WTC11 (cell line): ENCODE measurements around the gene MORN1. TPM values are rescaled to one million over a fixed set of nuclear protein-coding genes. Genes with fewer than 3 reads are reported as not detected.

Experiments
- ATAC-seq: fragments of 200-7000 bp; cut with Tn5 transposase; 2 replicates; pipeline ENCODE4 v1.10.0; 2021; ENCODE audit warnings: mild to moderate bottlenecking, moderate library complexity
- CTCF ChIA-PET: fragments of 300-600 bp; sonication (Branson Sonifier 250); formaldehyde crosslinking; loops from one replicate; lab custom pipeline; 2021; ENCODE audit warnings: antibody characterized with exemption; lab: Charles Lee
- POLR2A ChIA-PET: fragments of 350-600 bp; sonication (Branson Sonifier 250); formaldehyde crosslinking; loops from one replicate; lab custom pipeline; 2021; ENCODE audit warnings: antibody characterized with exemption; lab: Charles Lee
- DNase-seq: peaks from one replicate; pipeline ENCODE4 v3.0.0; 2021; ENCODE audit warnings: low spot score
- H3K27ac Mint-ChIP-seq: 2 replicates; pipeline ENCODE4 v1.8.0; 2021; ENCODE audit warnings: mixed read lengths
- H3K27me3 Mint-ChIP-seq: 2 replicates; pipeline ENCODE4 v1.8.0; 2021; ENCODE audit warnings: low read depth, mild to moderate bottlenecking, moderate library complexity, mixed read lengths
- H3K36me3 Mint-ChIP-seq: 2 replicates; pipeline ENCODE4 v1.8.0; 2021; ENCODE audit warnings: mixed read lengths
- H3K4me1 Mint-ChIP-seq: 2 replicates; pipeline ENCODE4 v1.8.0; 2022; ENCODE audit warnings: mixed read lengths
- H3K4me3 Mint-ChIP-seq: 2 replicates; pipeline ENCODE4 v1.8.0; 2021; ENCODE audit warnings: mild to moderate bottlenecking, moderate library complexity, mixed read lengths
- H3K9me3 Mint-ChIP-seq: 2 replicates; pipeline ENCODE4 v1.8.0; 2021; ENCODE audit warnings: mixed read lengths
- CBFB ChIP-seq: sonication (generic); formaldehyde crosslinking; IDR thresholded peaks from 2 replicates; pipeline ENCODE4 v1.8.1; 2022; ENCODE audit warnings: mild to moderate bottlenecking, low read depth, missing genetic modification reagents
- CTCF ChIP-seq: fragments of 200-600 bp; IDR thresholded peaks from 2 replicates; pipeline ENCODE4 v1.8.0; 2022; ENCODE audit warnings: antibody characterized with exemption
- E2F4 ChIP-seq: sonication (generic); formaldehyde crosslinking; IDR thresholded peaks from 2 replicates; pipeline ENCODE4 v1.8.1; 2022; ENCODE audit warnings: low read depth, mild to moderate bottlenecking, moderate library complexity, missing genetic modification reagents, borderline replicate concordance
- FOXP4 ChIP-seq: sonication (generic); formaldehyde crosslinking; IDR thresholded peaks from 2 replicates; pipeline ENCODE4 v1.8.0; 2022; ENCODE audit warnings: mild to moderate bottlenecking, missing genetic modification reagents
- GABPB1 ChIP-seq: sonication (generic); formaldehyde crosslinking; IDR thresholded peaks from 2 replicates; pipeline ENCODE4 v1.8.1; 2023; ENCODE audit warnings: mild to moderate bottlenecking, missing genetic modification reagents
- GTF2I ChIP-seq: fragments of 250-450 bp; sonication (Bioruptor Pico); conservative IDR thresholded peaks from 2 replicates; pipeline ENCODE4 v1.4.0; 2021; ENCODE audit warnings: mild to moderate bottlenecking
- HMGXB4 ChIP-seq: sonication (generic); formaldehyde crosslinking; IDR thresholded peaks from 2 replicates; pipeline ENCODE4 v1.8.1; 2023; ENCODE audit warnings: mild to moderate bottlenecking, moderate library complexity, missing genetic modification reagents
- IRF2 ChIP-seq: sonication (generic); formaldehyde crosslinking; IDR thresholded peaks from 2 replicates; pipeline ENCODE4 v1.8.0; 2022; ENCODE audit warnings: low read depth, missing genetic modification reagents, borderline replicate concordance
- JAZF1 ChIP-seq: fragments of 250-450 bp; sonication (Bioruptor Pico); IDR thresholded peaks from 2 replicates; pipeline ENCODE4 v1.9.0; 2021; ENCODE audit warnings: moderate library complexity, mild to moderate bottlenecking, inconsistent platforms
- MLX ChIP-seq: sonication (generic); formaldehyde crosslinking; IDR thresholded peaks from 2 replicates; pipeline ENCODE4 v1.8.1; 2023; ENCODE audit warnings: mild to moderate bottlenecking, missing genetic modification reagents, moderate library complexity
- SMAD3 ChIP-seq: sonication (generic); formaldehyde crosslinking; IDR thresholded peaks from 2 replicates; pipeline ENCODE4 v1.8.0; 2022; ENCODE audit warnings: missing genetic modification reagents, mild to moderate bottlenecking, borderline replicate concordance
- SMAD4 ChIP-seq: sonication (generic); formaldehyde crosslinking; IDR thresholded peaks from 2 replicates; pipeline ENCODE4 v1.8.0; 2022; ENCODE audit warnings: mild to moderate bottlenecking, missing genetic modification reagents
- STAT6 ChIP-seq: sonication (generic); formaldehyde crosslinking; conservative IDR thresholded peaks from 2 replicates; pipeline ENCODE4 v1.8.1; 2023; ENCODE audit warnings: mild to moderate bottlenecking, low read depth, missing genetic modification reagents, moderate library complexity
- TEAD1 ChIP-seq: sonication (generic); formaldehyde crosslinking; IDR thresholded peaks from 2 replicates; pipeline ENCODE4 v1.8.0; 2022; ENCODE audit warnings: mild to moderate bottlenecking, missing genetic modification reagents
- TEAD4 ChIP-seq: sonication (generic); formaldehyde crosslinking; IDR thresholded peaks from 2 replicates; pipeline ENCODE4 v1.8.0; 2022; ENCODE audit warnings: mild to moderate bottlenecking, missing genetic modification reagents
- USF2 ChIP-seq: sonication (generic); formaldehyde crosslinking; IDR thresholded peaks from 2 replicates; pipeline ENCODE4 v1.8.1; 2023; ENCODE audit warnings: mild to moderate bottlenecking, missing genetic modification reagents, moderate library complexity
- ZBTB43 ChIP-seq: sonication (generic); formaldehyde crosslinking; IDR thresholded peaks from 2 replicates; pipeline ENCODE4 v1.8.1; 2023; ENCODE audit warnings: mild to moderate bottlenecking, missing genetic modification reagents
- ZMAT4 ChIP-seq: fragments of 250-450 bp; sonication (Bioruptor Pico); IDR thresholded peaks from 2 replicates; pipeline ENCODE4 v1.9.0; 2021; ENCODE audit warnings: mild to moderate bottlenecking
- ZNF121 ChIP-seq: sonication (generic); formaldehyde crosslinking; IDR thresholded peaks from 2 replicates; pipeline ENCODE4 v1.8.0; 2023; ENCODE audit warnings: missing genetic modification reagents
- ZNF138 ChIP-seq: sonication (generic); formaldehyde crosslinking; conservative IDR thresholded peaks from 2 replicates; pipeline ENCODE4 v1.8.1; 2022; ENCODE audit warnings: mild to moderate bottlenecking, moderate library complexity, missing genetic modification reagents
- total RNA-seq: library from RNA; stranded (reverse); gene quantifications from 3 replicates; pipeline ENCODE4 v1.2.3, GENCODE V29; 2021

The MORN1 gene
- total RNA-seq, 1 experiment from 2014 or later = 14.5 TPM

- TF ChIP-seq USF2 (CRISPR knock-in tag) (no peak), E2F4 (CRISPR knock-in tag) (no peak), JAZF1 (CRISPR knock-in tag) (no peak)
These were observed 13.6 kb upstream of the MORN1 start (continued) for GRCh38 chr1:2404890-2405511.

GRCh38 chr1:2404142-2404889 lies 13.0 kb upstream of the MORN1 start:
- ChIA-PET CTCF (no interaction called here), POLR2A (no interaction called here)
- Mint-ChIP-seq H3K27me3 (no peaks in the 10 kb centered on the region), H3K9me3 (no peaks in the 10 kb centered on the region), H3K36me3 (peaks cover 43% of the 10 kb centered on the region), H3K27ac (no peak overlapping the region), H3K4me3 (no peak overlapping the region), H3K4me1 (no peaks in the 10 kb centered on the region)
- ATAC-seq (no peak), DNase-seq (no peak)
- TF ChIP-seq TEAD1 (CRISPR knock-in tag) (no peak), SMAD3 (CRISPR knock-in tag) (no peak), ZNF121 (CRISPR knock-in tag) (no peak), IRF2 (no peak), FOXP4 (no peak), STAT6 (CRISPR knock-in tag) (no peak), USF2 (CRISPR knock-in tag) (no peak), MLX (CRISPR knock-in tag) (no peak), ZNF138 (no peak), SMAD4 (CRISPR knock-in tag) (no peak), HMGXB4 (CRISPR knock-in tag) (no peak), JAZF1 (CRISPR knock-in tag) (no peak), CTCF (no peak), ZBTB43 (CRISPR knock-in tag) (no peak), TEAD4 (CRISPR knock-in tag) (no peak), CBFB (CRISPR knock-in tag) (no peak), ZMAT4 (CRISPR knock-in tag) (no peak), GTF2I (CRISPR knock-in tag) (no peak), GABPB1 (CRISPR knock-in tag) (no peak)
